WTC11 (cell line): ENCODE measurements around the gene ROR2. TPM values are rescaled to one million over a fixed set of nuclear protein-coding genes. Genes with fewer than 3 reads are reported as not detected.

Experiments
- ATAC-seq: fragments of 200-7000 bp; cut with Tn5 transposase; 2 replicates; pipeline ENCODE4 v1.10.0; 2021; ENCODE audit warnings: mild to moderate bottlenecking, moderate library complexity
- CTCF ChIA-PET: fragments of 300-600 bp; sonication (Branson Sonifier 250); formaldehyde crosslinking; loops from one replicate; lab custom pipeline; 2021; ENCODE audit warnings: antibody characterized with exemption; lab: Charles Lee
- POLR2A ChIA-PET: fragments of 350-600 bp; sonication (Branson Sonifier 250); formaldehyde crosslinking; loops from one replicate; lab custom pipeline; 2021; ENCODE audit warnings: antibody characterized with exemption; lab: Charles Lee
- DNase-seq: peaks from one replicate; pipeline ENCODE4 v3.0.0; 2021; ENCODE audit warnings: low spot score
- H3K27ac Mint-ChIP-seq: 2 replicates; pipeline ENCODE4 v1.8.0; 2021; ENCODE audit warnings: mixed read lengths
- H3K27me3 Mint-ChIP-seq: 2 replicates; pipeline ENCODE4 v1.8.0; 2021; ENCODE audit warnings: low read depth, mild to moderate bottlenecking, moderate library complexity, mixed read lengths
- H3K36me3 Mint-ChIP-seq: 2 replicates; pipeline ENCODE4 v1.8.0; 2021; ENCODE audit warnings: mixed read lengths
- H3K4me1 Mint-ChIP-seq: 2 replicates; pipeline ENCODE4 v1.8.0; 2022; ENCODE audit warnings: mixed read lengths
- H3K4me3 Mint-ChIP-seq: 2 replicates; pipeline ENCODE4 v1.8.0; 2021; ENCODE audit warnings: mild to moderate bottlenecking, moderate library complexity, mixed read lengths
- H3K9me3 Mint-ChIP-seq: 2 replicates; pipeline ENCODE4 v1.8.0; 2021; ENCODE audit warnings: mixed read lengths
- CREM ChIP-seq: sonication (generic); formaldehyde crosslinking; IDR thresholded peaks from 2 replicates; pipeline ENCODE4 v1.8.1; 2022; ENCODE audit warnings: mild to moderate bottlenecking, missing genetic modification reagents, moderate library complexity
- KAT7 ChIP-seq: sonication (generic); formaldehyde crosslinking; IDR thresholded peaks from 2 replicates; pipeline ENCODE4 v1.8.1; 2023; ENCODE audit warnings: missing genetic modification reagents, mild to moderate bottlenecking, borderline replicate concordance
- NFE2L1 ChIP-seq: sonication (generic); formaldehyde crosslinking; IDR thresholded peaks from 2 replicates; pipeline ENCODE4 v1.8.1; 2023; ENCODE audit warnings: missing genetic modification reagents
- SMAD4 ChIP-seq: sonication (generic); formaldehyde crosslinking; IDR thresholded peaks from 2 replicates; pipeline ENCODE4 v1.8.0; 2022; ENCODE audit warnings: mild to moderate bottlenecking, missing genetic modification reagents
- TCF7 ChIP-seq: sonication (generic); formaldehyde crosslinking; IDR thresholded peaks from 2 replicates; pipeline ENCODE4 v1.8.0; 2022; ENCODE audit warnings: mild to moderate bottlenecking, low read depth, missing genetic modification reagents, moderate library complexity
- ZNF317 ChIP-seq: sonication (generic); formaldehyde crosslinking; IDR thresholded peaks from 2 replicates; pipeline ENCODE4 v1.8.1; 2023; ENCODE audit warnings: low read depth, mild to moderate bottlenecking, moderate library complexity, missing genetic modification reagents, borderline replicate concordance
- total RNA-seq: library from RNA; stranded (reverse); gene quantifications from 3 replicates; pipeline ENCODE4 v1.2.3, GENCODE V29; 2021
- TF ChIP-seq, protein P1 (sequence below): sonication (generic); formaldehyde crosslinking; IDR thresholded peaks from 2 replicates; pipeline ENCODE4 v1.8.1; 2023; ENCODE audit warnings: mild to moderate bottlenecking, missing genetic modification reagents, borderline replicate concordance
- TF ChIP-seq, protein P2 (sequence below): fragments of 250-450 bp; sonication (Bioruptor Pico); IDR thresholded peaks from 2 replicates; pipeline ENCODE4 v2.1.2; 2022; ENCODE audit warnings: mild to moderate bottlenecking, moderate library complexity
- TF ChIP-seq, protein P3 (sequence below): sonication (generic); formaldehyde crosslinking; IDR thresholded peaks from 2 replicates; pipeline ENCODE4 v1.8.1; 2023; ENCODE audit warnings: mild to moderate bottlenecking, moderate library complexity, missing genetic modification reagents
- TF ChIP-seq, protein P4 (sequence below): sonication (generic); formaldehyde crosslinking; IDR thresholded peaks from 2 replicates; pipeline ENCODE4 v1.8.1; 2023; ENCODE audit warnings: mild to moderate bottlenecking, missing genetic modification reagents, moderate library complexity
- TF ChIP-seq, protein P5 (sequence below): sonication (generic); formaldehyde crosslinking; IDR thresholded peaks from 2 replicates; pipeline ENCODE4 v1.8.1; 2022; ENCODE audit warnings: missing genetic modification reagents, borderline replicate concordance
- TF ChIP-seq, protein P6 (sequence below): sonication (generic); formaldehyde crosslinking; IDR thresholded peaks from 2 replicates; pipeline ENCODE4 v1.8.1; 2023; ENCODE audit warnings: mild to moderate bottlenecking, missing genetic modification reagents

Gene ROR2
- total RNA-seq, 1 experiment from 2014 or later, result 19.8 TPM

DNA sequence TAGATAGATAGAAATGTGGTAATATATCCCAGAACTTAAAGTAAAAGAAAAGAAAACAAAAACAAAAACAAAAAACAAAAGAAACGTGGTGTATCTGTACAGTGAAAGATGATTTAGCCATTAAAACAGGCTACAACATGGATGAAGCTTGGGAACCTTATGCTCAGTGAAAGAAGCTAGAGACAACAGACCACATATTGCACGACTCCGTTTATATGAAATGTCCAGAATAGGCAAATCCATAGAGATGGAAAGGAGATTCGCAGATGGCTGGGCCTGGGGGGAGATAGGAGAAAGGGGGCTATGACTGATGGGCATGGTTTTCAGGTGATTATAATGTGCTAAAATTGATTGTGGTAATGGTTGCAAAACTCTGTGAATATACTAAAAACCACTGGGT is 86.6 kb downstream of the ROR2 start:
- Mint-ChIP-seq H3K9me3 (peaks cover 20% of the 10 kb centered on the region), H3K4me3 (no peak overlapping the region), H3K27me3 (no peaks in the 10 kb centered on the region), H3K4me1 (peaks cover 23% of the 10 kb centered on the region), H3K27ac (no peak overlapping the region), H3K36me3 (peaks cover 25% of the 10 kb centered on the region)
- ChIA-PET CTCF (no interaction called here), POLR2A (no interaction called here)
- TF ChIP-seq ZNF317 (CRISPR knock-in tag) (no peak), CREM (CRISPR knock-in tag) (no peak), KAT7 (CRISPR knock-in tag) (no peak), SMAD4 (CRISPR knock-in tag) (no peak), NFE2L1 (CRISPR knock-in tag) (no peak), TCF7 (CRISPR knock-in tag) (no peak)
- TF ChIP-seq, protein P1, sequence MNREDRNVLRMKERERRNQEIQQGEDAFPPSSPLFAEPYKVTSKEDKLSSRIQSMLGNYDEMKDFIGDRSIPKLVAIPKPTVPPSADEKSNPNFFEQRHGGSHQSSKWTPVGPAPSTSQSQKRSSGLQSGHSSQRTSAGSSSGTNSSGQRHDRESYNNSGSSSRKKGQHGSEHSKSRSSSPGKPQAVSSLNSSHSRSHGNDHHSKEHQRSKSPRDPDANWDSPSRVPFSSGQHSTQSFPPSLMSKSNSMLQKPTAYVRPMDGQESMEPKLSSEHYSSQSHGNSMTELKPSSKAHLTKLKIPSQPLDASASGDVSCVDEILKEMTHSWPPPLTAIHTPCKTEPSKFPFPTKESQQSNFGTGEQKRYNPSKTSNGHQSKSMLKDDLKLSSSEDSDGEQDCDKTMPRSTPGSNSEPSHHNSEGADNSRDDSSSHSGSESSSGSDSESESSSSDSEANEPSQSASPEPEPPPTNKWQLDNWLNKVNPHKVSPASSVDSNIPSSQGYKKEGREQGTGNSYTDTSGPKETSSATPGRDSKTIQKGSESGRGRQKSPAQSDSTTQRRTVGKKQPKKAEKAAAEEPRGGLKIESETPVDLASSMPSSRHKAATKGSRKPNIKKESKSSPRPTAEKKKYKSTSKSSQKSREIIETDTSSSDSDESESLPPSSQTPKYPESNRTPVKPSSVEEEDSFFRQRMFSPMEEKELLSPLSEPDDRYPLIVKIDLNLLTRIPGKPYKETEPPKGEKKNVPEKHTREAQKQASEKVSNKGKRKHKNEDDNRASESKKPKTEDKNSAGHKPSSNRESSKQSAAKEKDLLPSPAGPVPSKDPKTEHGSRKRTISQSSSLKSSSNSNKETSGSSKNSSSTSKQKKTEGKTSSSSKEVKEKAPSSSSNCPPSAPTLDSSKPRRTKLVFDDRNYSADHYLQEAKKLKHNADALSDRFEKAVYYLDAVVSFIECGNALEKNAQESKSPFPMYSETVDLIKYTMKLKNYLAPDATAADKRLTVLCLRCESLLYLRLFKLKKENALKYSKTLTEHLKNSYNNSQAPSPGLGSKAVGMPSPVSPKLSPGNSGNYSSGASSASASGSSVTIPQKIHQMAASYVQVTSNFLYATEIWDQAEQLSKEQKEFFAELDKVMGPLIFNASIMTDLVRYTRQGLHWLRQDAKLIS, result no peak
- TF ChIP-seq, protein P2, sequence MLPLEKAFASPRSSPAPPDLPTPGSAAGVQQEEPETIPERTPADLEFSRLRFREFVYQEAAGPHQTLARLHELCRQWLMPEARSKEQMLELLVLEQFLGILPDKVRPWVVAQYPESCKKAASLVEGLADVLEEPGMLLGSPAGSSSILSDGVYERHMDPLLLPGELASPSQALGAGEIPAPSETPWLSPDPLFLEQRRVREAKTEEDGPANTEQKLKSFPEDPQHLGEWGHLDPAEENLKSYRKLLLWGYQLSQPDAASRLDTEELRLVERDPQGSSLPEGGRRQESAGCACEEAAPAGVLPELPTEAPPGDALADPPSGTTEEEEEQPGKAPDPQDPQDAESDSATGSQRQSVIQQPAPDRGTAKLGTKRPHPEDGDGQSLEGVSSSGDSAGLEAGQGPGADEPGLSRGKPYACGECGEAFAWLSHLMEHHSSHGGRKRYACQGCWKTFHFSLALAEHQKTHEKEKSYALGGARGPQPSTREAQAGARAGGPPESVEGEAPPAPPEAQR (CRISPR knock-in tag), result no peak
- TF ChIP-seq, protein P3, sequence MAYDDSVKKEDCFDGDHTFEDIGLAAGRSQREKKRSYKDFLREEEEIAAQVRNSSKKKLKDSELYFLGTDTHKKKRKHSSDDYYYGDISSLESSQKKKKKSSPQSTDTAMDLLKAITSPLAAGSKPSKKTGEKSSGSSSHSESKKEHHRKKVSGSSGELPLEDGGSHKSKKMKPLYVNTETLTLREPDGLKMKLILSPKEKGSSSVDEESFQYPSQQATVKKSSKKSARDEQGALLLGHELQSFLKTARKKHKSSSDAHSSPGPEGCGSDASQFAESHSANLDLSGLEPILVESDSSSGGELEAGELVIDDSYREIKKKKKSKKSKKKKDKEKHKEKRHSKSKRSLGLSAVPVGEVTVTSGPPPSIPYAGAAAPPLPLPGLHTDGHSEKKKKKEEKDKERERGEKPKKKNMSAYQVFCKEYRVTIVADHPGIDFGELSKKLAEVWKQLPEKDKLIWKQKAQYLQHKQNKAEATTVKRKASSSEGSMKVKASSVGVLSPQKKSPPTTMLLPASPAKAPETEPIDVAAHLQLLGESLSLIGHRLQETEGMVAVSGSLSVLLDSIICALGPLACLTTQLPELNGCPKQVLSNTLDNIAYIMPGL (CRISPR knock-in tag), result no peak
- TF ChIP-seq, protein P4, sequence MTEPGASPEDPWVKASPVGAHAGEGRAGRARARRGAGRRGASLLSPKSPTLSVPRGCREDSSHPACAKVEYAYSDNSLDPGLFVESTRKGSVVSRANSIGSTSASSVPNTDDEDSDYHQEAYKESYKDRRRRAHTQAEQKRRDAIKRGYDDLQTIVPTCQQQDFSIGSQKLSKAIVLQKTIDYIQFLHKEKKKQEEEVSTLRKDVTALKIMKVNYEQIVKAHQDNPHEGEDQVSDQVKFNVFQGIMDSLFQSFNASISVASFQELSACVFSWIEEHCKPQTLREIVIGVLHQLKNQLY (CRISPR knock-in tag), result no peak
- TF ChIP-seq, protein P5, sequence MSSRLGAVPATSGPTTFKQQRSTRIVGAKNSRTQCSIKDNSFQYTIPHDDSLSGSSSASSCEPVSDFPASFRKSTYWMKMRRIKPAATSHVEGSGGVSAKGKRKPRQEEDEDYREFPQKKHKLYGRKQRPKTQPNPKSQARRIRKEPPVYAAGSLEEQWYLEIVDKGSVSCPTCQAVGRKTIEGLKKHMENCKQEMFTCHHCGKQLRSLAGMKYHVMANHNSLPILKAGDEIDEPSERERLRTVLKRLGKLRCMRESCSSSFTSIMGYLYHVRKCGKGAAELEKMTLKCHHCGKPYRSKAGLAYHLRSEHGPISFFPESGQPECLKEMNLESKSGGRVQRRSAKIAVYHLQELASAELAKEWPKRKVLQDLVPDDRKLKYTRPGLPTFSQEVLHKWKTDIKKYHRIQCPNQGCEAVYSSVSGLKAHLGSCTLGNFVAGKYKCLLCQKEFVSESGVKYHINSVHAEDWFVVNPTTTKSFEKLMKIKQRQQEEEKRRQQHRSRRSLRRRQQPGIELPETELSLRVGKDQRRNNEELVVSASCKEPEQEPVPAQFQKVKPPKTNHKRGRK, result no peak
- TF ChIP-seq, protein P6, sequence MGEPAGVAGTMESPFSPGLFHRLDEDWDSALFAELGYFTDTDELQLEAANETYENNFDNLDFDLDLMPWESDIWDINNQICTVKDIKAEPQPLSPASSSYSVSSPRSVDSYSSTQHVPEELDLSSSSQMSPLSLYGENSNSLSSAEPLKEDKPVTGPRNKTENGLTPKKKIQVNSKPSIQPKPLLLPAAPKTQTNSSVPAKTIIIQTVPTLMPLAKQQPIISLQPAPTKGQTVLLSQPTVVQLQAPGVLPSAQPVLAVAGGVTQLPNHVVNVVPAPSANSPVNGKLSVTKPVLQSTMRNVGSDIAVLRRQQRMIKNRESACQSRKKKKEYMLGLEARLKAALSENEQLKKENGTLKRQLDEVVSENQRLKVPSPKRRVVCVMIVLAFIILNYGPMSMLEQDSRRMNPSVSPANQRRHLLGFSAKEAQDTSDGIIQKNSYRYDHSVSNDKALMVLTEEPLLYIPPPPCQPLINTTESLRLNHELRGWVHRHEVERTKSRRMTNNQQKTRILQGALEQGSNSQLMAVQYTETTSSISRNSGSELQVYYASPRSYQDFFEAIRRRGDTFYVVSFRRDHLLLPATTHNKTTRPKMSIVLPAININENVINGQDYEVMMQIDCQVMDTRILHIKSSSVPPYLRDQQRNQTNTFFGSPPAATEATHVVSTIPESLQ, result no peak
- DNase-seq, result no peak
- ATAC-seq, result no peak
